ENCODE measurements around the gene BIRC6. TPM values are rescaled to one million over a fixed set of nuclear protein-coding genes. Genes with fewer than 3 reads are reported as not detected.

The BIRC6 gene
- total and polyA plus RNA-seq, 2 donors (not counting 1 experiment from before 2014, with no cell fraction given), result 41.7 to 166 TPM

- Histone ChIP-seq H4K20me1 (ENCODE audit: control insufficient read depth, insufficient read depth, low read length, poor library complexity, severe bottlenecking) (peaks cover under 1% of the 10 kb centered on the region), H3K9me3 (ENCODE audit: control extremely low read depth in 1 of 3, control insufficient read depth in 2 of 3, insufficient read depth in 1 of 3, low read length in 2 of 3) (no peaks in the 10 kb centered on the region), H3K4me1 (ENCODE audit: control insufficient read depth in 2 of 2, insufficient read depth in 2 of 2, low read length in 2 of 2) (no peaks in the 10 kb centered on the region), H3K36me3 (replicated peaks in 1 of 2; ENCODE audit: control extremely low read depth in 1 of 2, control insufficient read depth in 1 of 2, extremely low read depth in 1 of 2, insufficient read depth in 2 of 2, low read length in 1 of 2) (peaks cover 7 to 13% of the 10 kb centered on the region in 2 experiments), H3K9ac (ENCODE audit: low read length) (no peak overlapping the region), H3K27ac (ENCODE audit: low read length in 2 of 2) (no peak overlapping the region), H3K4me2 (replicated peaks; ENCODE audit: low read depth, low read length, poor library complexity, severe bottlenecking) (no peak overlapping the region), H3K27me3 (replicated peaks in 1 of 4; ENCODE audit: control extremely low read depth in 1 of 4, control insufficient read depth in 3 of 4, insufficient read depth in 4 of 4, low read length in 3 of 4) (no peaks in the 10 kb centered on the region), H3K79me2 (ENCODE audit: control insufficient read depth, insufficient read depth, low read length) (no peaks in the 10 kb centered on the region), H2AFZ (ENCODE audit: insufficient read depth, low read depth, low read length, poor library complexity, severe bottlenecking) (no peak overlapping the region), H3K4me3 (ENCODE audit: control extremely low read depth in 1 of 5, extremely low read depth in 1 of 5, insufficient read depth in 1 of 5, low read depth in 2 of 5, low read length in 4 of 5) (no peak overlapping the region)
- ChIA-PET POLR2A (no interaction called here), CTCF (no interaction called here)
- H3K4me3 Mint-ChIP-seq, result no peak overlapping the region
- H3K4me1 Mint-ChIP-seq, result no peaks in the 10 kb centered on the region
- no CpG with 5 or more reads among the region's 1 CpG for WGBS (ENCODE audit: insufficient coverage)
- no peaks in the 10 kb centered on the region for H3K27me3 Mint-ChIP-seq
- no peak for ATAC-seq (ENCODE audit: low read depth)
- intact Hi-C loops (cut with micrococcal nuclease), result no loop called here
- no peaks in the 10 kb centered on the region for H3K9me3 Mint-ChIP-seq (ENCODE audit: insufficient read depth)
- H3K27ac Mint-ChIP-seq, result no peak overlapping the region
- DNase-seq, result no peak
- no peak for TF ChIP-seq EZH2 (IDR thresholded peaks at IDR 0.05; ENCODE audit: borderline replicate concordance, insufficient read depth, low read depth, low read length, poor library complexity, severe bottlenecking)
- TF ChIP-seq, protein P1, sequence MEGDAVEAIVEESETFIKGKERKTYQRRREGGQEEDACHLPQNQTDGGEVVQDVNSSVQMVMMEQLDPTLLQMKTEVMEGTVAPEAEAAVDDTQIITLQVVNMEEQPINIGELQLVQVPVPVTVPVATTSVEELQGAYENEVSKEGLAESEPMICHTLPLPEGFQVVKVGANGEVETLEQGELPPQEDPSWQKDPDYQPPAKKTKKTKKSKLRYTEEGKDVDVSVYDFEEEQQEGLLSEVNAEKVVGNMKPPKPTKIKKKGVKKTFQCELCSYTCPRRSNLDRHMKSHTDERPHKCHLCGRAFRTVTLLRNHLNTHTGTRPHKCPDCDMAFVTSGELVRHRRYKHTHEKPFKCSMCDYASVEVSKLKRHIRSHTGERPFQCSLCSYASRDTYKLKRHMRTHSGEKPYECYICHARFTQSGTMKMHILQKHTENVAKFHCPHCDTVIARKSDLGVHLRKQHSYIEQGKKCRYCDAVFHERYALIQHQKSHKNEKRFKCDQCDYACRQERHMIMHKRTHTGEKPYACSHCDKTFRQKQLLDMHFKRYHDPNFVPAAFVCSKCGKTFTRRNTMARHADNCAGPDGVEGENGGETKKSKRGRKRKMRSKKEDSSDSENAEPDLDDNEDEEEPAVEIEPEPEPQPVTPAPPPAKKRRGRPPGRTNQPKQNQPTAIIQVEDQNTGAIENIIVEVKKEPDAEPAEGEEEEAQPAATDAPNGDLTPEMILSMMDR (IDR thresholded peaks at IDR 0.05), result no peak
Observed at GRCh38 chr2:32668254-32668653, 311.4 kb downstream of the BIRC6 start.

Small RNAs within 50 kb of the gene (small RNA-seq; reads per million reads assigned to genes)
- gene MIR4765 (ENCODE audit: insufficient read length, low read depth, low replicate concordance) (not detected), gene MIR558 (ENCODE audit: insufficient read length, low read depth, low replicate concordance) (not detected)

Other genes with a start within 250 kb of the BIRC6 start
- 19.0 and 20.1 TPM in 2 replicates for gene SLC30A6, start 191.2 kb upstream of the BIRC6 start, total RNA-seq
- gene SLC30A6, start 191.2 kb upstream of the BIRC6 start, polyA plus RNA-seq, result 5.9 and 7.8 TPM in 2 replicates
- 0.78 and 0.94 TPM in 2 replicates for gene NLRC4, start 92.1 kb upstream of the BIRC6 start, total RNA-seq
- gene NLRC4, start 92.1 kb upstream of the BIRC6 start, polyA plus RNA-seq, result 0.46 and 0.64 TPM in 2 replicates
- gene YIPF4, start 79.1 kb upstream of the BIRC6 start, total RNA-seq, result 38.0 and 42.4 TPM in 2 replicates
- gene YIPF4, start 79.1 kb upstream of the BIRC6 start, polyA plus RNA-seq, result 3.4 TPM in 2 replicates